A549 (cell line): ENCODE data around the gene RNF213.

Experiments
- CHD2 ChIP-seq: fragments of 150-350 bp; IDR thresholded peaks from 2 replicates; pipeline ENCODE4 v1.6.1; 2014; ENCODE audit warnings: low read length; ENCODE audit not compliant: partially characterized antibody
- MAZ ChIP-seq: fragments of 150-350 bp; IDR thresholded peaks from 2 replicates; pipeline ENCODE4 v1.6.1; 2014; ENCODE audit warnings: antibody characterized with exemption, low read depth, low read length, borderline replicate concordance
- TF ChIP-seq, protein P1 (sequence below): fragments of >200 bp; sonication (Bioruptor Twin); formaldehyde crosslinking; IDR thresholded peaks from 3 replicates; pipeline ENCODE4 v1.5.1; 2016

- no peak for TF ChIP-seq CHD2
- TF ChIP-seq MAZ = no peak
- TF ChIP-seq, protein P1, sequence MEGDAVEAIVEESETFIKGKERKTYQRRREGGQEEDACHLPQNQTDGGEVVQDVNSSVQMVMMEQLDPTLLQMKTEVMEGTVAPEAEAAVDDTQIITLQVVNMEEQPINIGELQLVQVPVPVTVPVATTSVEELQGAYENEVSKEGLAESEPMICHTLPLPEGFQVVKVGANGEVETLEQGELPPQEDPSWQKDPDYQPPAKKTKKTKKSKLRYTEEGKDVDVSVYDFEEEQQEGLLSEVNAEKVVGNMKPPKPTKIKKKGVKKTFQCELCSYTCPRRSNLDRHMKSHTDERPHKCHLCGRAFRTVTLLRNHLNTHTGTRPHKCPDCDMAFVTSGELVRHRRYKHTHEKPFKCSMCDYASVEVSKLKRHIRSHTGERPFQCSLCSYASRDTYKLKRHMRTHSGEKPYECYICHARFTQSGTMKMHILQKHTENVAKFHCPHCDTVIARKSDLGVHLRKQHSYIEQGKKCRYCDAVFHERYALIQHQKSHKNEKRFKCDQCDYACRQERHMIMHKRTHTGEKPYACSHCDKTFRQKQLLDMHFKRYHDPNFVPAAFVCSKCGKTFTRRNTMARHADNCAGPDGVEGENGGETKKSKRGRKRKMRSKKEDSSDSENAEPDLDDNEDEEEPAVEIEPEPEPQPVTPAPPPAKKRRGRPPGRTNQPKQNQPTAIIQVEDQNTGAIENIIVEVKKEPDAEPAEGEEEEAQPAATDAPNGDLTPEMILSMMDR = no peak
Measured at GRCh38 chr17:80380068-80380467, 119.4 kb downstream of the RNF213 start.
